Non-pigmented ciliary epithelial cell (primary cell): ENCODE results near the gene SURF2.

Experiments used
- DNase-seq: peaks from one replicate; pipeline ENCODE4 v3.0.0-alpha.2; 2010; ENCODE audit warnings: low read depth

SURF2 gene

GRCh38 chr9:133401588-133401987, 45.2 kb downstream of the SURF2 start:
- DNase-seq: no peak

- DNase-seq: no peak
Measured at GRCh38 chr9:133402689-133403088, 46.3 kb downstream of the SURF2 start.

- DNase-seq: no peak
Measured at GRCh38 chr9:133403766-133404453, 47.6 kb downstream of the SURF2 start.

GRCh38 chr9:133404454-133405002, 48.2 kb downstream of the SURF2 start:
- DNase-seq: no peak

GRCh38 chr9:133405508-133406438, 49.4 kb downstream of the SURF2 start:
- no peak for DNase-seq

- peak; percentile 27 for DNase-seq
Measured at GRCh38 chr9:133406480-133407307, 50.3 kb downstream of the SURF2 start.

GRCh38 chr9:133408042-133408441, 51.7 kb downstream of the SURF2 start:
- no peak for DNase-seq
